Transverse colon (tissue), 4 donors: ENCODE data around the gene BMP10.

Experiments
- CTCF ChIP-seq, 5 experiments: fragments of 200-600 bp in 3 of 5; fragments of 450-650 bp in 2 of 5; sonication (generic) in 3 of 5; IDR thresholded peaks; 1 replicate in 2 of 5; 2 replicates in 3 of 5; pipeline ENCODE4 v1.5.1; 2016 to 2017; ENCODE audit warnings: antibody characterized with exemption in 5 of 5, inconsistent platforms in 3 of 5, mild to moderate bottlenecking in 2 of 5, moderate library complexity in 1 of 5
- EP300 ChIP-seq: sonication (generic); formaldehyde crosslinking; IDR thresholded peaks from one replicate; pipeline ENCODE4 v1.6.1; 2017; ENCODE audit warnings: antibody characterized with exemption, low read depth
- POLR2A ChIP-seq: fragments of 450-650 bp; IDR thresholded peaks from one replicate; pipeline ENCODE4 v1.6.1; 2016; ENCODE audit warnings: antibody characterized with exemption, mild to moderate bottlenecking, moderate library complexity
- POLR2AphosphoS5 ChIP-seq, 3 donors: sonication (generic); formaldehyde crosslinking; IDR thresholded peaks; one replicate each; pipeline ENCODE4 v1.6.1; 2016; ENCODE audit warnings: antibody characterized with exemption in 3 of 3

- TF ChIP-seq CTCF (IDR thresholded peaks at IDR 0.05), result no peak
- TF ChIP-seq POLR2A, result no peak
- TF ChIP-seq POLR2AphosphoS5 (IDR thresholded peaks at IDR 0.05), result no peak
- TF ChIP-seq EP300, result no peak
These were observed 45.3 kb downstream of the BMP10 start for GRCh38 chr2:68825866-68826265.
